Calu3 (cell line): ENCODE results near the gene ABTB2. TPM values are rescaled to one million over a fixed set of nuclear protein-coding genes. Genes with fewer than 3 reads are reported as not detected.
"Not testable (repeated sequence)": the region's sequence is repeated elsewhere in the genome, so short reads cannot be mapped to it uniquely, and the experiment has no call there.

Experiments used
- BruUV-seq: library from RNA; stranded (reverse); fragments of 400-500 nt; replicated peaks from 2 replicates; lab custom pipeline; 2021; lab: Mats Ljungman, UMichigan
- CTCF ChIA-PET: fragments of 300-600 bp; sonication (Branson Sonifier 250); formaldehyde crosslinking; loops from one replicate; lab custom pipeline; 2022; ENCODE audit warnings: antibody characterized with exemption; lab: Charles Lee
- DNase-seq: peaks from one replicate; pipeline ENCODE4 v3.0.0; 2022
- H3K27ac Mint-ChIP-seq: one replicate; pipeline ENCODE4 v1.8.0; 2022; ENCODE audit warnings: mixed read lengths; ENCODE audit not compliant: unreplicated experiment
- H3K27me3 Mint-ChIP-seq: one replicate; pipeline ENCODE4 v1.8.0; 2022; ENCODE audit warnings: mixed read lengths; ENCODE audit not compliant: unreplicated experiment
- H3K36me3 Mint-ChIP-seq: one replicate; pipeline ENCODE4 v1.8.0; 2022; ENCODE audit warnings: mild to moderate bottlenecking, moderate library complexity, mixed read lengths; ENCODE audit not compliant: insufficient read depth, unreplicated experiment
- H3K4me1 Mint-ChIP-seq: one replicate; pipeline ENCODE4 v1.8.0; 2022; ENCODE audit warnings: mild to moderate bottlenecking, low read depth, mixed read lengths; ENCODE audit not compliant: unreplicated experiment
- H3K4me3 Mint-ChIP-seq: one replicate; pipeline ENCODE4 v1.8.0; 2022; ENCODE audit warnings: mild to moderate bottlenecking, low read depth, moderate library complexity, mixed read lengths; ENCODE audit not compliant: unreplicated experiment
- H3K9me3 Mint-ChIP-seq: one replicate; pipeline ENCODE4 v1.8.0; 2022; ENCODE audit warnings: low read depth, mixed read lengths; ENCODE audit not compliant: unreplicated experiment
- intact Hi-C: fragments of 100-400 bp; cut with micrococcal nuclease; formaldehyde crosslinking; loops from one replicate; pipeline ENCODE4 v1.10.0; 2022; ENCODE audit not compliant: unreplicated experiment
- total RNA-seq: library from RNA; stranded (reverse); gene quantifications from 2 replicates; pipeline ENCODE4 v1.2.3, GENCODE V29; 2022
- TF ChIP-seq, protein P1 (sequence below): fragments of 200-600 bp; IDR thresholded peaks from one replicate; pipeline ENCODE4 v1.8.0; 2022; ENCODE audit warnings: antibody characterized with exemption; ENCODE audit not compliant: unreplicated experiment

The ABTB2 gene
- total RNA-seq, 1 experiment from 2014 or later, result 24.8 TPM

DNA sequence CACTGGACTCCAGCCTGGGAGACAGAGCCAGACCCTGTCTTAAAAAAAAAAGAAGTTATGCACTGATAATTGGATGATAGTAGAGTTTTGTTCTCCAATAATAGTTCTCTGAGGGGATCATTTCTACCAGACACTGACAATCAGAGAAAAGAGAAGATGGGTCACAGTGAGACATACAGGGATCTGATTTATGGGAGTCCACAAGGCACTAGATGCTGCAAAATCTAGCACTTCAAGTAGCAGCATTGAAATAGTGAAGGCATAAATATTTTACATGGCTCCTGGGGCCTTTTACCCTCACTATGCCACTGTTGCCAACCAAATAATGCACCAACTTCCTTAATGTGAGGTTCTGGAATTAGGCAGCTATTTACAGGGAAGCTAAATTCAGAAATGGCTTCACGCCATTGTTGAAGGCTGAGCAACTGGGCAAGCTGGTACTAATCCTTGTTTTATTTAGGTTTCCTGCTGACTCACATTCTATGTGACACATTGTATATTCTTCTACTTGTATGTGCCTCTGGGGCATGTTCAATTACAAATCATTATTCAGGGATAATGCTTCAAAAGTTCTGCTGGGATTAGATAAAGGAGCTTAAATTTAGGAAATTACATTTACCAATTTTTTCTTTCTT, 38.2 kb upstream of the ABTB2 start:
- DNase-seq, result no peak
- BruUV-seq, result no TSS peak
- H3K27me3 Mint-ChIP-seq, result no peaks in the 10 kb centered on the region
- intact Hi-C loops, result no loop called here
- peaks cover 14% of the 10 kb centered on the region for H3K4me1 Mint-ChIP-seq
- H3K4me3 Mint-ChIP-seq, result no peak overlapping the region
- no peaks in the 10 kb centered on the region for H3K36me3 Mint-ChIP-seq
- TF ChIP-seq, protein P1, sequence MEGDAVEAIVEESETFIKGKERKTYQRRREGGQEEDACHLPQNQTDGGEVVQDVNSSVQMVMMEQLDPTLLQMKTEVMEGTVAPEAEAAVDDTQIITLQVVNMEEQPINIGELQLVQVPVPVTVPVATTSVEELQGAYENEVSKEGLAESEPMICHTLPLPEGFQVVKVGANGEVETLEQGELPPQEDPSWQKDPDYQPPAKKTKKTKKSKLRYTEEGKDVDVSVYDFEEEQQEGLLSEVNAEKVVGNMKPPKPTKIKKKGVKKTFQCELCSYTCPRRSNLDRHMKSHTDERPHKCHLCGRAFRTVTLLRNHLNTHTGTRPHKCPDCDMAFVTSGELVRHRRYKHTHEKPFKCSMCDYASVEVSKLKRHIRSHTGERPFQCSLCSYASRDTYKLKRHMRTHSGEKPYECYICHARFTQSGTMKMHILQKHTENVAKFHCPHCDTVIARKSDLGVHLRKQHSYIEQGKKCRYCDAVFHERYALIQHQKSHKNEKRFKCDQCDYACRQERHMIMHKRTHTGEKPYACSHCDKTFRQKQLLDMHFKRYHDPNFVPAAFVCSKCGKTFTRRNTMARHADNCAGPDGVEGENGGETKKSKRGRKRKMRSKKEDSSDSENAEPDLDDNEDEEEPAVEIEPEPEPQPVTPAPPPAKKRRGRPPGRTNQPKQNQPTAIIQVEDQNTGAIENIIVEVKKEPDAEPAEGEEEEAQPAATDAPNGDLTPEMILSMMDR, result no peak
- CTCF ChIA-PET, result interaction anchor here (0.6 kb wide), 1 partner anchor 19 kb away, joined by 9 read pairs; no protein-coding TSS in a partner anchor
- no peak overlapping the region for H3K27ac Mint-ChIP-seq
- H3K9me3 Mint-ChIP-seq, result peaks cover 13% of the 10 kb centered on the region

DNA sequence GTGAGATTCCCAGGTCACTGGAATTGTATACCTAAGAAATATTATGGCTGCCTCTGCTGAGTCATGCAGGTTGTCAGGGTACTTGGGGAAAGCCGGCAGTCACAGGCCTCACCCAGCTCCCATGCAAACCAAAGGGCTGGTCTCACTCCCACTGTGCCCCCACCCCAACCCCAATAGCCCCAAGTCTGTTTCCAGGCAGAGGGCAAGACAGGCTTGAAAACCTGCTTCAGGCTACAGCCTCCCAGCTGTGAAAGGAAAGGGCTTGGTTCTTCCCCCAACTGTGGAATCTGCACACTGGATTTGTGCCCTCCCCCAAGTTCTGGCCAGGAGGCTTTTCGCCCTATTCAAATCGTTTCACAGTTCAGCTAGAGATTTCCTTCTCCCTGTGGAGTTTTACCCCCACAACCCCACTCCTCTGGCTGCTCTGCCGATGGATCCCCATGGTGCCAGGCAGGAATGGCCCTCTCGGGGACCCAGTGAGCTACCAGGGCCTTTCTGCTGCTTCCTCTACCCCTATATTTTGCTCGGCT, 37.0 kb upstream of the ABTB2 start:
- Mint-ChIP-seq H3K27me3 (no peaks in the 10 kb centered on the region), H3K27ac (no peak overlapping the region), H3K36me3 (no peaks in the 10 kb centered on the region), H3K9me3 (peaks cover 13% of the 10 kb centered on the region), H3K4me1 (peaks cover 14% of the 10 kb centered on the region), H3K4me3 (no peak overlapping the region)
- CTCF ChIA-PET, result interaction anchor here (0.6 kb wide), 1 partner anchor 16 kb away, joined by 7 read pairs; no protein-coding TSS in a partner anchor
- TF ChIP-seq, protein P1, result no peak
- no TSS peak for BruUV-seq
- intact Hi-C loops, result no loop called here
- DNase-seq, result no peak

DNA sequence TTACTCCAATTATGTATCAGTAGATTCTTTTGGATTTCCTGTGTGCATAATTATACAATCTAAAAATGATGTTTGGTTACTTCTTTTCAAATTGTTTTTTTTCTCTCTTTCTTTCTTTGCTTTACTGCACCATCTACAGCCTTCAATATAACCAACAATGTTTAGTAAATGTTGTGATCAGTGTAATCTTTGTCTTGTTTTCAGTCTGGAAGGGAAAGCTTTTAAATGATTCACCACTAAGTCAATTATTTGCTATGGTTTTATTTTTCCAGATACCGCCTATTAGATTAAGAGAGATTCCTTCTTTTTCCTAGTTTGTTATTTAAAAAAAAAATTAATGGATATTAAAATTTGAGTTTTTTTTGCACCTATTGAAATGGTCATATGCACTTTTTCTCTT, 29.8 kb upstream of the ABTB2 start:
- peaks cover 5% of the 10 kb centered on the region for H3K9me3 Mint-ChIP-seq
- intact Hi-C loops, result no loop called here
- TF ChIP-seq, protein P1, result no peak
- no peaks in the 10 kb centered on the region for H3K27me3 Mint-ChIP-seq
- peaks cover 7% of the 10 kb centered on the region for H3K4me1 Mint-ChIP-seq
- DNase-seq, result no peak
- no peak overlapping the region for H3K27ac Mint-ChIP-seq
- CTCF ChIA-PET, result no interaction called here
- H3K36me3 Mint-ChIP-seq, result no peaks in the 10 kb centered on the region
- H3K4me3 Mint-ChIP-seq, result no peak overlapping the region
- BruUV-seq, result no TSS peak

DNA sequence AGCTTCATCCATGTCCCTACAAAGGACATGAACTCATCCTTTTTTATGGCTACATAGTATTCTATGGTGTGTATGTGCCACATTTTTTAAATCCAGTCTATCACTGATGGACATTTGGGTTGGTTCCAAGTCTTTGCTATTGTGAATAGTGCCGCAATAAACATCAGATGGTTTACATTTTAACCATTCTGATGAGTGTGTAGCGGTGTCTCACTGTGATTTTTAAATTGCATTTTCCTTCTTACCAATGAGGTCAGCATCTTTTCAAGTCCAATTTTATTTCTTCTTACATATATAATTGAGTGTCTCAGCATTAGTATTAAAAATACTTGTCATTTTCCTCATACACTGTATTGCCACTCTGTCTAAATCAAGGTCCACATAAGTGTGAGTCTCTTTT, 28.5 kb upstream of the ABTB2 start:
- H3K27me3 Mint-ChIP-seq, H3K36me3 Mint-ChIP-seq, intact Hi-C loops, CTCF ChIA-PET, DNase-seq, H3K9me3 Mint-ChIP-seq, BruUV-seq, H3K27ac Mint-ChIP-seq, H3K4me3 Mint-ChIP-seq, H3K4me1 Mint-ChIP-seq: not testable (repeated sequence)
